HEK293 (cell line): ENCODE measurements around the gene RALA.

Experiments used
- CTCF ChIA-PET: fragments of 350-600 bp; formaldehyde crosslinking; extraction: SDS; loops from one replicate; lab custom pipeline; 2021; ENCODE audit warnings: antibody characterized with exemption; lab: Yijun Ruan, JAX
- POLR2A ChIA-PET: fragments of 300-600 bp; formaldehyde crosslinking; extraction: SDS; loops from one replicate; lab custom pipeline; 2020; ENCODE audit warnings: antibody characterized with exemption, inconsistent platforms; lab: Yijun Ruan, JAX
- H3K27ac ChIP-seq: fragments of 200-500 bp; sonication (Bioruptor generic); 2 replicates; pipeline ENCODE4 v1.5.1; 2014; ENCODE audit warnings: low read depth, low read length, control low read depth, inconsistent platforms; ENCODE audit errors: extremely low read depth
- H3K36me3 ChIP-seq, 2 experiments: fragments of 200-500 bp in 1 of 2; sonication (Bioruptor generic) in 1 of 2; 1 replicate in 1 of 2; 2 replicates in 1 of 2; pipeline ENCODE4 v1.5.1; 2014 to 2017; ENCODE audit warnings: inconsistent platforms in 2 of 2, low read length in 2 of 2; ENCODE audit not compliant: control insufficient read depth in 2 of 2, insufficient read depth in 1 of 2
- H3K4me1 ChIP-seq: fragments of 200-500 bp; sonication (Bioruptor generic); 2 replicates; pipeline ENCODE4 v1.5.1; 2014; ENCODE audit warnings: mild to moderate bottlenecking, low read length, inconsistent platforms; ENCODE audit not compliant: control insufficient read depth, insufficient read depth
- H3K4me3 ChIP-seq: 2 replicates; pipeline ENCODE4 v1.5.1; 2011; ENCODE audit warnings: low read depth, mild to moderate bottlenecking, control low read depth, low read length, moderate library complexity
- H3K9me3 ChIP-seq: fragments of 200-500 bp; sonication (Bioruptor generic); 2 replicates; pipeline ENCODE4 v1.5.1; 2014; ENCODE audit warnings: low read depth, low read length, inconsistent platforms; ENCODE audit not compliant: control insufficient read depth, insufficient read depth
- KLF8 ChIP-seq: fragments of 450-650 bp; formaldehyde crosslinking; IDR thresholded peaks from 2 replicates; pipeline ENCODE4 v1.5.1; 2016; ENCODE audit warnings: missing biosample characterization, missing genetic modification characterization
- KLF9 ChIP-seq: fragments of 450-650 bp; formaldehyde crosslinking; IDR thresholded peaks from 2 replicates; pipeline ENCODE4 v1.5.1; 2016; ENCODE audit warnings: missing biosample characterization, missing genetic modification characterization, low read depth
- SCRT2 ChIP-seq: fragments of 450-650 bp; formaldehyde crosslinking; IDR thresholded peaks from 2 replicates; pipeline ENCODE4 v1.5.1; 2016; ENCODE audit warnings: missing biosample characterization, missing genetic modification characterization
- SP7 ChIP-seq: fragments of 450-650 bp; formaldehyde crosslinking; IDR thresholded peaks from 2 replicates; pipeline ENCODE4 v1.5.1; 2016; ENCODE audit warnings: missing biosample characterization, missing genetic modification characterization
- ZNF132 ChIP-seq: fragments of 450-650 bp; formaldehyde crosslinking; IDR thresholded peaks from 2 replicates; pipeline ENCODE4 v1.5.1; 2017; ENCODE audit warnings: missing biosample characterization, missing genetic modification characterization, borderline replicate concordance
- ZNF138 ChIP-seq: fragments of 450-650 bp; formaldehyde crosslinking; IDR thresholded peaks from 2 replicates; pipeline ENCODE4 v1.5.1; 2016; ENCODE audit warnings: missing biosample characterization, missing genetic modification characterization, borderline replicate concordance
- ZNF146 ChIP-seq: fragments of 450-650 bp; formaldehyde crosslinking; IDR thresholded peaks from 2 replicates; pipeline ENCODE4 v1.5.1; 2016; ENCODE audit warnings: missing biosample characterization, missing genetic modification characterization
- ZNF174 ChIP-seq: fragments of 450-650 bp; formaldehyde crosslinking; IDR thresholded peaks from 2 replicates; pipeline ENCODE4 v1.5.0; 2017; ENCODE audit warnings: missing biosample characterization, mild to moderate bottlenecking, missing genetic modification characterization
- ZNF266 ChIP-seq: fragments of 450-650 bp; formaldehyde crosslinking; IDR thresholded peaks from 2 replicates; pipeline ENCODE4 v1.5.1; 2016; ENCODE audit warnings: missing biosample characterization, missing genetic modification characterization, low read depth
- ZNF274 ChIP-seq, 2 experiments: fragments of 200-500 bp in 1 of 2; fragments of 450-650 bp in 1 of 2; sonication (Bioruptor generic) in 1 of 2; formaldehyde crosslinking in 1 of 2; IDR thresholded peaks; 2 replicates each; pipeline versions ENCODE4 v1.5.1 to v1.6.1; 2014 to 2016; ENCODE audit warnings: borderline replicate concordance in 1 of 2, inconsistent platforms in 1 of 2, low read length in 1 of 2, missing biosample characterization in 1 of 2, missing genetic modification characterization in 1 of 2
- ZNF302 ChIP-seq: fragments of 450-650 bp; formaldehyde crosslinking; IDR thresholded peaks from 2 replicates; pipeline ENCODE4 v1.5.1; 2016; ENCODE audit warnings: missing biosample characterization, missing genetic modification characterization, low read depth
- ZNF341 ChIP-seq: fragments of 450-650 bp; formaldehyde crosslinking; IDR thresholded peaks from 2 replicates; pipeline ENCODE4; 2016; ENCODE audit warnings: low read depth, missing biosample characterization, missing genetic modification characterization
- ZNF366 ChIP-seq: fragments of 450-650 bp; formaldehyde crosslinking; conservative IDR thresholded peaks from 2 replicates; pipeline ENCODE4 v1.5.1; 2016; ENCODE audit warnings: missing biosample characterization, missing genetic modification characterization
- ZNF391 ChIP-seq: fragments of 450-650 bp; formaldehyde crosslinking; IDR thresholded peaks from 2 replicates; pipeline ENCODE4 v1.5.1; 2016; ENCODE audit warnings: low read depth, missing biosample characterization, missing genetic modification characterization, borderline replicate concordance
- ZNF558 ChIP-seq: fragments of 450-650 bp; formaldehyde crosslinking; IDR thresholded peaks from 2 replicates; pipeline ENCODE4 v1.5.1; 2016; ENCODE audit warnings: missing biosample characterization, missing genetic modification characterization
- ZNF560 ChIP-seq: fragments of 450-650 bp; formaldehyde crosslinking; IDR thresholded peaks from 2 replicates; pipeline ENCODE4 v1.5.1; 2017; ENCODE audit warnings: missing biosample characterization, missing genetic modification characterization, borderline replicate concordance
- ZNF629 ChIP-seq: fragments of 450-650 bp; formaldehyde crosslinking; IDR thresholded peaks from 2 replicates; pipeline ENCODE4 v1.5.1; 2017; ENCODE audit warnings: missing biosample characterization, missing genetic modification characterization
- ZNF654 ChIP-seq: fragments of 450-650 bp; formaldehyde crosslinking; IDR thresholded peaks from 2 replicates; pipeline ENCODE4 v1.5.1; 2016; ENCODE audit warnings: low read depth, missing biosample characterization, missing genetic modification characterization
- ZNF747 ChIP-seq: fragments of 450-650 bp; formaldehyde crosslinking; IDR thresholded peaks from 2 replicates; pipeline ENCODE4 v1.5.1; 2016; ENCODE audit warnings: missing biosample characterization, missing genetic modification characterization
- ZNF785 ChIP-seq: fragments of 450-650 bp; formaldehyde crosslinking; IDR thresholded peaks from 2 replicates; pipeline ENCODE4 v1.5.1; 2016; ENCODE audit warnings: missing biosample characterization, missing genetic modification characterization
- ZSCAN23 ChIP-seq: fragments of 450-650 bp; formaldehyde crosslinking; IDR thresholded peaks from 2 replicates; pipeline ENCODE4 v1.5.1; 2016; ENCODE audit warnings: missing biosample characterization, missing genetic modification characterization
- ZXDB ChIP-seq: fragments of 450-650 bp; formaldehyde crosslinking; IDR thresholded peaks from 2 replicates; pipeline ENCODE4 v1.5.1; 2016; ENCODE audit warnings: missing biosample characterization, missing genetic modification characterization
- TF ChIP-seq, protein P1 (sequence below): fragments of 450-650 bp; formaldehyde crosslinking; IDR thresholded peaks from 2 replicates; pipeline ENCODE4 v1.5.1; 2016; ENCODE audit warnings: missing biosample characterization, missing genetic modification characterization
- TF ChIP-seq, protein P2 (sequence below): fragments of 450-650 bp; formaldehyde crosslinking; IDR thresholded peaks from 2 replicates; pipeline ENCODE4 v1.5.1; 2017; ENCODE audit warnings: missing biosample characterization, missing genetic modification characterization

The RALA gene

DNA sequence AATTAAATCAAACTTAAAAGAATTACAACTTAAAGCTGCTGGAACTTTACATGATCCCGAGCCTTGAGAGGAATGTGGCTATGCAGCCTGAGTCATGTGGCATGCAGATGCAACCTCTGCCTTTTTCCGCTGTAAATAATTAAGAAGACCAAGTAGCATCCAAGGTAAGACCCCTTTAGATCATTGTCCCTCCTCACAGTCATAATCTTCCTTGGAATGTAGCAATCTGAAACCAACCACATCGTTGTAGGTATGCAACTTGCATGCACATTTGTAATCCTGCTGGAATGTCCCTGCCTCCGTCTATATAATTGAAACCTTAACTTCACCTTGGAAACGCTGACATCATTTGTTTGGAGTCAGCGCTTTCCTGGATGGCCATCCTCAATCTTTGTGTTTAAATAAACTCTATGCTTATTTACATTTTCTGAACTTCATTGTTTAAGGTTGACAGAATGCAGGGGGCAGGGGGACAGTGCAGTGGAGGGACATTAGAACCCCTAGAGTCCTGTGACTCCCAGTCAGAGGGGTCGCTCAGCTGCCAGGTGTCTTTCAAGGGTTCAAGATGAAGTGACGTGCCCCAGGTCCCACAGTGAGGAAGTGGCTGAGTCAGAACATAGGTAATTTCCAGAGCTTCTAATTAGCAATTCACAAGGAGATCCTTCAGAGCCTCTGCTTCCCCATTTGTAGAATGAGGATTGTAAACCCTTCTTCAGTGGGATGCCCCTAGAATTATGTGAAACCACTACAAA lies 110.7 kb downstream of the RALA start (continued):
- TF ChIP-seq ZNF391 (tag by site-specific recombination) (no peak), ZSCAN23 (no peak), ZNF138 (tag by site-specific recombination) (no peak), KLF8 (tag by site-specific recombination) (0 out of 2 replicates have a peak, but pooled peaks have one; percentile 23), ZNF560 (tag by site-specific recombination) (no peak), ZNF654 (tag by site-specific recombination) (no peak), ZNF785 (tag by site-specific recombination) (no peak), ZNF629 (tag by site-specific recombination) (peak; percentile 54), ZNF366 (tag by site-specific recombination) (peak; percentile 27), KLF9 (tag by site-specific recombination) (no peak), ZNF274 (IDR thresholded peaks at IDR 0.05; ENCODE audit: low read length) (no peak), ZNF274 (tag by site-specific recombination; IDR thresholded peaks at IDR 0.05; ENCODE audit: borderline replicate concordance) (no peak), SP7 (tag by site-specific recombination) (peak; percentile 54; the same call in 1 of the 2 replicates), ZNF146 (tag by site-specific recombination) (no peak), ZNF558 (no peak), ZNF174 (no peak), ZXDB (tag by site-specific recombination) (no peak; the same call in 1 of the 2 replicates), ZNF302 (tag by site-specific recombination) (no peak), ZNF266 (tag by site-specific recombination) (no peak), ZNF747 (tag by site-specific recombination) (no peak), SCRT2 (tag by site-specific recombination) (no peak)
- TF ChIP-seq, protein P1, sequence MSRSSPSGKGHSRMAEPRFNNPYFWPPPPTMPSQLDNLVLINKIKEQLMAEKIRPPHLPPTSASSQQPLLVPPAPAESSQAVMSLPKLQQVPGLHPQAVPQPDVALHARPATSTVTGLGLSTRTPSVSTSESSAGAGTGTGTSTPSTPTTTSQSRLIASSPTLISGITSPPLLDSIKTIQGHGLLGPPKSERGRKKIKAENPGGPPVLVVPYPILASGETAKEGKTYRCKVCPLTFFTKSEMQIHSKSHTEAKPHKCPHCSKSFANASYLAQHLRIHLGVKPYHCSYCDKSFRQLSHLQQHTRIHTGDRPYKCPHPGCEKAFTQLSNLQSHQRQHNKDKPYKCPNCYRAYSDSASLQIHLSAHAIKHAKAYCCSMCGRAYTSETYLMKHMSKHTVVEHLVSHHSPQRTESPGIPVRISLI (tag by site-specific recombination) = no peak
- TF ChIP-seq, protein P2, sequence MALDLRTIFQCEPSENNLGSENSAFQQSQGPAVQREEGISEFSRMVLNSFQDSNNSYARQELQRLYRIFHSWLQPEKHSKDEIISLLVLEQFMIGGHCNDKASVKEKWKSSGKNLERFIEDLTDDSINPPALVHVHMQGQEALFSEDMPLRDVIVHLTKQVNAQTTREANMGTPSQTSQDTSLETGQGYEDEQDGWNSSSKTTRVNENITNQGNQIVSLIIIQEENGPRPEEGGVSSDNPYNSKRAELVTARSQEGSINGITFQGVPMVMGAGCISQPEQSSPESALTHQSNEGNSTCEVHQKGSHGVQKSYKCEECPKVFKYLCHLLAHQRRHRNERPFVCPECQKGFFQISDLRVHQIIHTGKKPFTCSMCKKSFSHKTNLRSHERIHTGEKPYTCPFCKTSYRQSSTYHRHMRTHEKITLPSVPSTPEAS (tag by site-specific recombination) = no peak

DNA sequence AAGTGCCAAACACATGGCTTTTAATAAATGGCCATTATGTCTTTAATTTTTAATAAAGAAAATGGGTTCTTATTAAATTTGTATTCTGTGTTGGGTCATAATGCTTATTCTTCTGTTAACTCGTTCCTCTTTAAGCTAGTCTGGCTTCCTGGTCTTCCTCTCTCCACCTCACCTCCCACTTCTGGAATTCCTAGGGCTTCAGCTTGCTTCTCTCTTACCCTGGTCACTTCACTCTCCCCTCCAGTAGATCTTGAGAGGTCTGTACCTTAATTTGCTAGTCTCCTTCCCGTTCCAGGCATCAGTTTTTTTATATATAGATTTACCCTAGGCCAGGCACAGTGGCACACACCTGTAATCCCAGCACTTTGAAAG lies 111.2 kb downstream of the RALA start:
- H3K36me3 ChIP-seq = no peaks in the 10 kb centered on the region
- CTCF ChIA-PET = interaction anchor here (0.6 to 2.6 kb wide), 7 partner anchors 10 to 399 kb away, joined by 3 to 24 read pairs (median 4); partner anchors contain the start of gene MPLKIP
- TF ChIP-seq ZNF132 (tag by site-specific recombination) = no peak
- peak; percentile 86 for TF ChIP-seq ZNF341 (tag by site-specific recombination)
- TF ChIP-seq, all 188 proteins: peak for 1
- POLR2A ChIA-PET = interaction anchor here (1.3 kb wide), 1 partner anchor 111 kb away, joined by 3 read pairs; the partner anchor contains the start of gene RALA
- H3K4me3 ChIP-seq = no peak overlapping the region
- no peaks in the 10 kb centered on the region for H3K9me3 ChIP-seq
- H3K4me1 ChIP-seq = peaks cover 11% of the 10 kb centered on the region
- no peak overlapping the region for H3K27ac ChIP-seq
